HFF-Myc (cell line): Measurements from ENCODE around the gene TSN.

Experiments
- DNase-seq: peaks from one replicate; pipeline ENCODE4 v3.0.0-alpha.2; 2011; ENCODE audit warnings: low read depth; ENCODE audit errors: extremely low read depth
- H3K4me3 ChIP-seq: replicated peaks from 2 replicates; pipeline ENCODE4 v1.5.1; 2011; ENCODE audit warnings: low read depth, mild to moderate bottlenecking, control low read depth, low read length
- CTCF ChIP-seq: IDR thresholded peaks from 2 replicates; pipeline ENCODE4 v1.5.1; 2012; ENCODE audit warnings: mild to moderate bottlenecking, low read depth, low read length, control low read depth; ENCODE audit errors: missing control alignments

The TSN gene

GRCh38 chr2:121771976-121772742 is 16.7 kb downstream of the TSN start:
- no peak for TF ChIP-seq CTCF
- no peak overlapping the region for H3K4me3 ChIP-seq
- no peak for DNase-seq

GRCh38 chr2:121774235-121774634 is 18.8 kb downstream of the TSN start:
- no peak overlapping the region for H3K4me3 ChIP-seq
- TF ChIP-seq CTCF, result no peak
- no peak for DNase-seq

GRCh38 chr2:121776361-121776760 is 20.9 kb downstream of the TSN start:
- DNase-seq, result no peak
- no peak for TF ChIP-seq CTCF
- H3K4me3 ChIP-seq, result no peak overlapping the region

GRCh38 chr2:121776885-121777698 is 21.6 kb downstream of the TSN start:
- no peak for DNase-seq
- TF ChIP-seq CTCF, result no peak
- H3K4me3 ChIP-seq, result no peak overlapping the region

GRCh38 chr2:121777699-121778058 is 22.2 kb downstream of the TSN start:
- no peak overlapping the region for H3K4me3 ChIP-seq
- no peak for TF ChIP-seq CTCF
- no peak for DNase-seq

- TF ChIP-seq CTCF, result no peak
- no peak for DNase-seq
- H3K4me3 ChIP-seq, result no peak overlapping the region
Measured at GRCh38 chr2:121778741-121779487, 23.5 kb downstream of the TSN start.
